HCT116 (cell line): ENCODE measurements around the gene CKLF. TPM values are rescaled to one million over a fixed set of nuclear protein-coding genes. Genes with fewer than 3 reads are reported as not detected.

Source experiments
- ATAC-seq: fragments of 200-7000 bp; cut with Tn5 transposase; 2 replicates; pipeline ENCODE4 v1.9.1; 2020; ENCODE audit warnings: mild to moderate bottlenecking, moderate library complexity
- BruUV-seq: library from RNA; stranded (reverse); fragments of 400-500 nt; replicated peaks from 2 replicates; lab custom pipeline; 2021; lab: Mats Ljungman, UMichigan
- CTCF ChIA-PET: fragments of 300-600 bp; sonication (Branson Sonifier 250); formaldehyde crosslinking; loops from one replicate; lab custom pipeline; 2021; ENCODE audit warnings: antibody characterized with exemption; lab: Charles Lee
- POLR2A ChIA-PET: fragments of 300-600, 350-600 bp; sonication (Branson Sonifier 250); formaldehyde crosslinking; loops from one replicate; lab custom pipeline; 2021; ENCODE audit warnings: antibody characterized with exemption; lab: Charles Lee
- RAD21 ChIA-PET, 2 experiments: fragments of 300-600 bp; sonication (Branson Sonifier 250); formaldehyde crosslinking; loops; one replicate each; lab custom pipeline; 2023; ENCODE audit warnings: low total read pairs in 2 of 2; ENCODE audit not compliant: uncharacterized antibody in 2 of 2, unreplicated experiment in 2 of 2, low non-redundant PET in 1 of 2; lab: Charles Lee
- DNase-seq: peaks from one replicate; pipeline ENCODE4 v3.0.0-alpha.2; 2010; ENCODE audit warnings: low read depth, low spot score
- H2AFZ ChIP-seq: fragments of 200-600 bp; shearing (Covaris generic), sonication (generic); 2 replicates; pipeline ENCODE4 v1.6.1; 2017; ENCODE audit warnings: low read depth, mixed run types, mixed read lengths, antibody characterized with exemption, low read length; ENCODE audit not compliant: poor library complexity, severe bottlenecking
- H3K27ac ChIP-seq: 2 replicates; pipeline ENCODE4 v1.5.1; 2012; ENCODE audit warnings: low read depth, low read length
- H3K27me3 ChIP-seq: fragments of 200-600 bp; sonication (generic); 2 replicates; pipeline ENCODE4 v1.6.1; 2016; ENCODE audit warnings: mixed run types, low read length, mixed read lengths; ENCODE audit not compliant: insufficient read depth
- H3K36me3 ChIP-seq, 2 experiments: fragments of 200-500 bp in 1 of 2; fragments of 200-600 bp in 1 of 2; sonication (Bioruptor generic) in 1 of 2; sonication (generic) in 1 of 2; 2 replicates each; pipeline versions ENCODE4 v1.5.1 to v1.6.1; 2014 to 2016; ENCODE audit warnings: low read length in 2 of 2, inconsistent platforms in 1 of 2, mixed read lengths in 1 of 2, mixed run types in 1 of 2; ENCODE audit not compliant: insufficient read depth in 2 of 2, control insufficient read depth in 1 of 2
- H3K4me1 ChIP-seq, 2 experiments: fragments of 200-600 bp in 1 of 2; sonication (generic) in 1 of 2; 2 replicates each; pipeline versions ENCODE4 v1.5.1 to v1.6.1; 2012 to 2017; ENCODE audit warnings: low read length in 2 of 2, inconsistent platforms in 1 of 2, mild to moderate bottlenecking in 1 of 2, mixed read lengths in 1 of 2, mixed run types in 1 of 2, moderate library complexity in 1 of 2; ENCODE audit not compliant: insufficient read depth in 2 of 2, control insufficient read depth in 1 of 2
- H3K4me2 ChIP-seq: fragments of 200-600 bp; sonication (generic); 2 replicates; pipeline ENCODE4 v1.6.1; 2017; ENCODE audit warnings: mixed run types, low read length, mixed read lengths
- H3K4me3 ChIP-seq, 2 experiments: fragments of 200-600 bp in 1 of 2; sonication (generic) in 1 of 2; replicated peaks in 1 of 2; 2 replicates each; pipeline ENCODE4 v1.5.1; 2011 to 2016; ENCODE audit warnings: low read length in 2 of 2, control low read depth in 1 of 2, low read depth in 1 of 2, mild to moderate bottlenecking in 1 of 2, mixed read lengths in 1 of 2, mixed run types in 1 of 2
- H3K79me2 ChIP-seq: fragments of 200-600 bp; sonication (generic); 2 replicates; pipeline ENCODE4 v1.6.1; 2017; ENCODE audit warnings: mild to moderate bottlenecking, mixed run types, low read length, moderate library complexity, mixed read lengths; ENCODE audit not compliant: insufficient read depth
- H3K9ac ChIP-seq: fragments of 200-600 bp; sonication (generic); 2 replicates; pipeline ENCODE4 v1.6.1; 2016; ENCODE audit warnings: low read length, mixed read lengths
- H3K9me2 ChIP-seq: fragments of 200-600 bp; sonication (generic), shearing (Covaris generic); 2 replicates; pipeline ENCODE4 v1.6.1; 2017; ENCODE audit warnings: mixed run types, mild to moderate bottlenecking, moderate library complexity; ENCODE audit not compliant: insufficient read depth
- H3K9me3 ChIP-seq, 2 experiments: fragments of 200-500 bp in 1 of 2; fragments of 200-600 bp in 1 of 2; sonication (Bioruptor generic) in 1 of 2; sonication (generic) in 1 of 2; 2 replicates each; pipeline ENCODE4 v1.6.1; 2014 to 2017; ENCODE audit warnings: low read length in 2 of 2, mixed read lengths in 2 of 2, inconsistent platforms in 1 of 2, low read depth in 1 of 2, mild to moderate bottlenecking in 1 of 2, mixed run types in 1 of 2, moderate library complexity in 1 of 2; ENCODE audit not compliant: control insufficient read depth in 1 of 2, insufficient read depth in 1 of 2
- H4K20me1 ChIP-seq: fragments of 200-600 bp; sonication (generic), shearing (Covaris generic); 2 replicates; pipeline ENCODE4 v1.6.1; 2017; ENCODE audit warnings: mixed run types, mild to moderate bottlenecking, moderate library complexity; ENCODE audit not compliant: insufficient read depth
- ATF3 ChIP-seq: IDR thresholded peaks from 2 replicates; pipeline ENCODE4 v1.6.1; 2012
- CEBPB ChIP-seq: IDR thresholded peaks from 2 replicates; pipeline ENCODE4 v1.6.1; 2012; ENCODE audit warnings: low read depth
- EGR1 ChIP-seq: IDR thresholded peaks from 2 replicates; pipeline ENCODE4 v1.6.1; 2012; ENCODE audit warnings: low read depth
- ELF1 ChIP-seq: IDR thresholded peaks from 2 replicates; pipeline ENCODE4 v1.6.1; 2012; ENCODE audit warnings: low read depth, borderline replicate concordance
- EZH2phosphoT487 ChIP-seq: fragments of 200-600 bp; IDR thresholded peaks from 2 replicates; pipeline ENCODE4 v1.6.1; 2018; ENCODE audit warnings: antibody characterized with exemption, borderline replicate concordance
- FOSL1 ChIP-seq: IDR thresholded peaks from 2 replicates; pipeline ENCODE4 v1.6.1; 2012; ENCODE audit warnings: low read depth
- JUND ChIP-seq: IDR thresholded peaks from 2 replicates; pipeline ENCODE4 v1.6.1; 2012
- MAX ChIP-seq: IDR thresholded peaks from 2 replicates; pipeline ENCODE4 v1.6.1; 2012
- POLR2A ChIP-seq: IDR thresholded peaks from 2 replicates; pipeline ENCODE4 v1.7.0; 2011; ENCODE audit warnings: borderline replicate concordance; ENCODE audit not compliant: insufficient read depth, insufficient read length; ENCODE audit errors: extremely low read depth
- POLR2AphosphoS5 ChIP-seq: IDR thresholded peaks from 2 replicates; pipeline ENCODE4 v1.6.1; 2011; ENCODE audit warnings: mild to moderate bottlenecking, low read depth, low read length, moderate library complexity
- RAD21 ChIP-seq: IDR thresholded peaks from 2 replicates; pipeline ENCODE4 v1.6.1; 2012; ENCODE audit warnings: low read depth, mild to moderate bottlenecking
- SIN3A ChIP-seq: IDR thresholded peaks from 2 replicates; pipeline ENCODE4 v1.6.1; 2012; ENCODE audit warnings: low read depth
- SP1 ChIP-seq: IDR thresholded peaks from 2 replicates; pipeline ENCODE4 v1.6.1; 2012; ENCODE audit warnings: low read depth
- SRF ChIP-seq: IDR thresholded peaks from 2 replicates; pipeline ENCODE4 v1.6.1; 2012; ENCODE audit warnings: low read depth
- TCF7L2 ChIP-seq: IDR thresholded peaks from 2 replicates; pipeline ENCODE4 v1.7.0; 2011; ENCODE audit warnings: borderline replicate concordance, inconsistent platforms; ENCODE audit not compliant: insufficient read depth, insufficient read length; ENCODE audit errors: extremely low read depth
- ZNF274 ChIP-seq: fragments of 200-500 bp; sonication (Bioruptor generic); IDR thresholded peaks from 2 replicates; pipeline ENCODE4 v1.6.1; 2014; ENCODE audit warnings: mild to moderate bottlenecking, low read depth, low read length, inconsistent platforms
- intact Hi-C: fragments of 100-400 bp; cut with micrococcal nuclease; formaldehyde crosslinking; loops from 2 replicates; pipeline ENCODE4 v1.10.0; 2022
- total RNA-seq: library from RNA; stranded (reverse); gene quantifications from one replicate; pipeline ENCODE4 v1.2.1, GENCODE V29; 2021; ENCODE audit not compliant: unreplicated experiment
- TF ChIP-seq, protein P1 (sequence below), 3 experiments: fragments of 200-600 bp in 1 of 3; sonication (generic) in 1 of 3; IDR thresholded peaks in 2 of 3; conservative IDR thresholded peaks in 1 of 3; 2 replicates each; pipeline ENCODE4 v1.5.1; 2012 to 2017; ENCODE audit warnings: low read depth in 2 of 3, low read length in 2 of 3, antibody characterized with exemption in 1 of 3, borderline replicate concordance in 1 of 3, control low read depth in 1 of 3, mild to moderate bottlenecking in 1 of 3, mixed read lengths in 1 of 3, mixed run types in 1 of 3, moderate library complexity in 1 of 3; ENCODE audit not compliant: insufficient read depth in 1 of 3

The CKLF gene
- total RNA-seq, 1 experiment from 2014 or later: 38.6 TPM

- Histone ChIP-seq H3K79me2 (no peaks in the 10 kb centered on the region), H3K4me1 (no peaks in the 10 kb centered on the region), H3K9me3 (no peaks in the 10 kb centered on the region), H3K27ac (no peak overlapping the region), H3K9me2 (no peaks in the 10 kb centered on the region)
- no peak for DNase-seq
- BruUV-seq: no TSS peak
- intact Hi-C loops: no loop called here
- CTCF ChIA-PET: no interaction called here
- TF ChIP-seq SIN3A (no peak), RAD21 (no peak), JUND (no peak), POLR2AphosphoS5 (no peak), MAX (no peak), EZH2phosphoT487 (no peak), SRF (no peak), CEBPB (no peak), ZNF274 (no peak), ELF1 (no peak), FOSL1 (no peak), SP1 (no peak), EGR1 (no peak), POLR2A (no peak), TCF7L2 (no peak), ATF3 (no peak)
- TF ChIP-seq, protein P1, sequence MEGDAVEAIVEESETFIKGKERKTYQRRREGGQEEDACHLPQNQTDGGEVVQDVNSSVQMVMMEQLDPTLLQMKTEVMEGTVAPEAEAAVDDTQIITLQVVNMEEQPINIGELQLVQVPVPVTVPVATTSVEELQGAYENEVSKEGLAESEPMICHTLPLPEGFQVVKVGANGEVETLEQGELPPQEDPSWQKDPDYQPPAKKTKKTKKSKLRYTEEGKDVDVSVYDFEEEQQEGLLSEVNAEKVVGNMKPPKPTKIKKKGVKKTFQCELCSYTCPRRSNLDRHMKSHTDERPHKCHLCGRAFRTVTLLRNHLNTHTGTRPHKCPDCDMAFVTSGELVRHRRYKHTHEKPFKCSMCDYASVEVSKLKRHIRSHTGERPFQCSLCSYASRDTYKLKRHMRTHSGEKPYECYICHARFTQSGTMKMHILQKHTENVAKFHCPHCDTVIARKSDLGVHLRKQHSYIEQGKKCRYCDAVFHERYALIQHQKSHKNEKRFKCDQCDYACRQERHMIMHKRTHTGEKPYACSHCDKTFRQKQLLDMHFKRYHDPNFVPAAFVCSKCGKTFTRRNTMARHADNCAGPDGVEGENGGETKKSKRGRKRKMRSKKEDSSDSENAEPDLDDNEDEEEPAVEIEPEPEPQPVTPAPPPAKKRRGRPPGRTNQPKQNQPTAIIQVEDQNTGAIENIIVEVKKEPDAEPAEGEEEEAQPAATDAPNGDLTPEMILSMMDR (IDR thresholded peaks at IDR 0.05 in 2 of 3, conservative IDR thresholded peaks at IDR 0.05 in 1 of 3; ENCODE audit: borderline replicate concordance in 1 of 3, insufficient read depth in 1 of 3, low read depth in 2 of 3, low read length in 2 of 3): no peak
- TF ChIP-seq, all 23 proteins: peak for 0
- Histone ChIP-seq H2AFZ (no peak overlapping the region), H3K36me3 (no peaks in the 10 kb centered on the region), H3K27me3 (no peaks in the 10 kb centered on the region), H3K4me3 (no peak overlapping the region), H3K9ac (no peak overlapping the region), H3K4me2 (no peak overlapping the region), H4K20me1 (no peaks in the 10 kb centered on the region)
- ChIA-PET POLR2A (no interaction called here), RAD21 (no interaction called here)
- ATAC-seq: no peak
Measured at GRCh38 chr16:66590322-66590721, 37.9 kb downstream of the CKLF start.
